Stomach smooth muscle (tissue), 2 donors: Measurements from ENCODE around the gene FIGLA.

Source experiments
- H3K27ac ChIP-seq: one replicate; pipeline ENCODE4 v1.7.0; 2013; ENCODE audit warnings: mild to moderate bottlenecking, low read length, inconsistent platforms
- H3K27me3 ChIP-seq, 2 donors: one replicate each; pipeline ENCODE4 v1.7.0; 2013; ENCODE audit warnings: low read length in 2 of 2; ENCODE audit not compliant: insufficient read depth in 2 of 2, control insufficient read depth in 1 of 2
- H3K36me3 ChIP-seq, 2 donors: one replicate each; pipeline ENCODE4 v1.7.0; 2013; ENCODE audit warnings: low read length in 2 of 2; ENCODE audit not compliant: control insufficient read depth in 2 of 2, insufficient read depth in 2 of 2
- H3K4me1 ChIP-seq: one replicate; pipeline ENCODE4 v1.7.0; 2013; ENCODE audit warnings: low read length; ENCODE audit not compliant: control insufficient read depth, insufficient read depth
- H3K4me3 ChIP-seq, 2 donors: one replicate each; pipeline ENCODE4 v1.7.0; 2013; ENCODE audit warnings: low read length in 2 of 2
- H3K9ac ChIP-seq, 2 donors: one replicate each; pipeline ENCODE4 v1.7.0; 2013; ENCODE audit warnings: low read length in 2 of 2, mild to moderate bottlenecking in 1 of 2
- H3K9me3 ChIP-seq, 2 donors: one replicate each; pipeline ENCODE4 v1.7.0; 2013; ENCODE audit warnings: low read length in 2 of 2; ENCODE audit not compliant: control insufficient read depth in 2 of 2
- donor health status: healthy.
- donor health status: Pancreatic carcinoma.

Gene FIGLA

DNA sequence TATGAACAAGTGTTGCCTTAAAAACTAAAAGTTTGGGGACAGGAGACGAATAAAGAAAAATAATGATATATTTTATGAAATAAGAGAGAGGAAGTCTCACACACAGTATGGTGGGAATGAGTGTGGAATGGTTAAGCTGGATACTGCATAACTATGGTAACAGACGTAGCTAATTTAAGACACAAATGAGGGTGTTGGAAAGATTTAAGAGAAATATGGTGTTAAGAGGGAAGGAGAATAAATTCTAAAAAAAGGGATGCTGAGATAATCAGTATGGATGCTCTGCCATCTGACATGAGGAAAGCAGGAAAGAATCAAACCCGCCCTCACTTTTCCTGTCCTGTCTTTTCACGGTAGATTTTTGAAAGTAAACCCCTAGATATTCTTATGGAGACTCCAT, 33.1 kb downstream of the FIGLA start:
- no peaks in the 10 kb centered on the region for H3K36me3 ChIP-seq
- no peak overlapping the region for H3K9ac ChIP-seq
- no peaks in the 10 kb centered on the region for H3K4me1 ChIP-seq
- H3K9me3 ChIP-seq: no peaks in the 10 kb centered on the region
- H3K27me3 ChIP-seq: peaks cover 0 to 8% of the 10 kb centered on the region in 2 donors
- H3K4me3 ChIP-seq: no peak overlapping the region
- no peak overlapping the region for H3K27ac ChIP-seq

DNA sequence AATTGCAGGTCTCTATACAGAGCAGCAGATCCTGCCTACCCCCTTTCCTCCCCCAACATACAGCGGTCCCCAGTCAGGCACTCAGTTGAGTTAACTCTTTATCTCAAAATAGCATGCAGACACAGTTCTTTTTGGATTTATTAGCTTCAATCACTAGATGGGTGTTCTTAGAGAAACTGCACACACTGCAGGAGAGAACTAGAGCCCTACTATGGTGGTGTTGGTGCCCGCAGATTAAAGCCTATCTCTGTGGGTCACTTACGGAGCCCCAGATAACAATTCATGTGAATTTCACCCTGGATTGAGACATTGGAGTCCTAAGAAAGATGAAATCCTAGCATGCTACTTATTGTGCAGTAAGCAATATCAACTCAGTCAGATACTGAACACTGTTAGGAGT, 34.3 kb downstream of the FIGLA start:
- Histone ChIP-seq H3K9me3 (no peaks in the 10 kb centered on the region), H3K4me3 (no peak overlapping the region), H3K36me3 (no peaks in the 10 kb centered on the region), H3K27me3 (peaks cover 0 to 8% of the 10 kb centered on the region in 2 donors), H3K4me1 (no peaks in the 10 kb centered on the region), H3K27ac (no peak overlapping the region), H3K9ac (no peak overlapping the region)

DNA sequence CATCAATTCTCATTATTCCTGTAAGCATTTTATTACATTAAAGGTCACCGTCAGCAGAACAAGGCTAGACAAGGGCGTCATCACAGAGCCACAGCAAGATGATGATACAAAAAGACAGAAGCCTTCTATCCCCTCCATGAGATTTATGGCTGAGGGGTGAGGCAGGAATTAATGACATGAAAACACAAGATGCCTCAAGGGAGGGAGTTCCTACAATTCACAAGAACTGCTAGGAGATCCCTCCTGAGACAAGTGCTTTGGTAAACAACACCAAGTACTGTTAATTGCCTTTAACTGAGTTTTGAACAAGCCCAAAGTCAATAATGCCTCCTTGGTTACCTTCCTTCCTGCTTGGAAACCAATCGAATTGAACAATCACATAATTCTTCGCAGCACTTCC, 36.5 kb downstream of the FIGLA start:
- no peak overlapping the region for H3K27ac ChIP-seq

DNA sequence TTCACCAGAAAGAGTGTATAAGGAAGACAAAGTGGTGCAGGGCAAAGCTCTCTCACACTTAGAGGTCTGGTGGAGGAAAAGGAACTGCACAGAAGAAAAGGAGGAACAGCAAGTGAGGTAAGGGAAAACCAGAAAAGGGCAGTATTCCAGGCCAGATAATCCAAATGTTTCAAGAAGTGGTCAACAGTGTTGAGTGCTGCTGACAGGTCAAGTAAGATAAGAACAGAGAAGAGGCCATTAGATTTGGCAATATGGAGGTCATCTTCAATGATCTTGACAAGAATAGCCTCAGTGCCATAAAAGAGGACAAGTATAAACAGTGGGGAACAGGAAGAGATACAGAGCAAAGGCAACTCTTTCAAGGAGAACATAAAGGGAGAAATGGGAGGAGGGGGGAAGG, 37.4 kb downstream of the FIGLA start:
- peaks cover 0 to 11% of the 10 kb centered on the region in 2 donors for H3K27me3 ChIP-seq
- H3K4me1 ChIP-seq: no peaks in the 10 kb centered on the region
- H3K9ac ChIP-seq: no peak overlapping the region
- no peak overlapping the region for H3K27ac ChIP-seq
- no peaks in the 10 kb centered on the region for H3K36me3 ChIP-seq
- no peak overlapping the region for H3K4me3 ChIP-seq
- H3K9me3 ChIP-seq: no peaks in the 10 kb centered on the region

More for the DNA sequence above, 36.5 kb downstream of the FIGLA start:
- no peak overlapping the region for H3K4me3 ChIP-seq
- H3K9ac ChIP-seq: no peak overlapping the region
- no peaks in the 10 kb centered on the region for H3K36me3 ChIP-seq
- H3K9me3 ChIP-seq: no peaks in the 10 kb centered on the region
- H3K4me1 ChIP-seq: no peaks in the 10 kb centered on the region
- peaks cover 0 to 8% of the 10 kb centered on the region in 2 donors for H3K27me3 ChIP-seq

DNA sequence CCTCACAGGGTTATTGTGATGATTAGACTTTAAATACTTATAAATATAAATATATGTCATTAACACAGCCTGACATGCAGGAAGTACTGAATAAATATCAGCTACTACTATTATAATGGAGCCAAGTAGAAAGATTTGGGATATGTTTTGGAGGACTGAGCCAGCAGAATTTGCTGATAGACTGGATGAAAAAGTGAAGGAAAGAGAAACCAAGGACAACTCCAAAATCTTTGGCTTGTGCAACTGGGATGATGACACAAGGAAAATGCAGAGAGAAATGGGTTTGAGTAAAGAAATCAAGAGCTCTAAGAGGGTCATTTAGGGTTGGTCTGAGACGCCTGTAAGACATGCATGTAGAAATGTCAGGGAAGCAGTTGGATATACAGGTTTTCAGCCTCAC, 38.0 kb downstream of the FIGLA start:
- Histone ChIP-seq H3K9ac (no peak overlapping the region), H3K27ac (no peak overlapping the region), H3K36me3 (no peaks in the 10 kb centered on the region), H3K4me1 (no peaks in the 10 kb centered on the region), H3K9me3 (no peaks in the 10 kb centered on the region), H3K27me3 (peaks cover 0 to 12% of the 10 kb centered on the region in 2 donors), H3K4me3 (no peak overlapping the region)

DNA sequence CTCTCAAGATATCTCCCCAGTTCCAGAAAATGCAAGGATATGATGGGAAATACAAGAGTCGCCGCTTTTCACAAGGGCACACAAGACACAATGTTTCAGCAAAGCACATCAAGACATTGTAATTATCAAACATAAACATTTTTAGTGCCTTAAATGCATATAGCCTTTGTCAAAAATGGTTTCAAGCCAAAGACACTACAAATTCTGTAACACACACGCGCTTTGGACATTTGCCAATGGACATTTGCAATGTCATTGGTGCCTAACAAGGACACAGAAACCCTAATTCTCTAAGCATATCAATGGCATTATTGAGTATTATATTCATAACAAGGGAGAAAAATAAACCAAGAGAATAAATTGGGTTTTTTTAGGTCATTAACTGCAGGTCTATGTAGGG, 38.6 kb downstream of the FIGLA start:
- no peaks in the 10 kb centered on the region for H3K4me1 ChIP-seq
- no peak overlapping the region for H3K27ac ChIP-seq
- no peaks in the 10 kb centered on the region for H3K36me3 ChIP-seq
- peaks cover 0 to 12% of the 10 kb centered on the region in 2 donors for H3K27me3 ChIP-seq
- no peak overlapping the region for H3K4me3 ChIP-seq
- no peaks in the 10 kb centered on the region for H3K9me3 ChIP-seq
- H3K9ac ChIP-seq: no peak overlapping the region

DNA sequence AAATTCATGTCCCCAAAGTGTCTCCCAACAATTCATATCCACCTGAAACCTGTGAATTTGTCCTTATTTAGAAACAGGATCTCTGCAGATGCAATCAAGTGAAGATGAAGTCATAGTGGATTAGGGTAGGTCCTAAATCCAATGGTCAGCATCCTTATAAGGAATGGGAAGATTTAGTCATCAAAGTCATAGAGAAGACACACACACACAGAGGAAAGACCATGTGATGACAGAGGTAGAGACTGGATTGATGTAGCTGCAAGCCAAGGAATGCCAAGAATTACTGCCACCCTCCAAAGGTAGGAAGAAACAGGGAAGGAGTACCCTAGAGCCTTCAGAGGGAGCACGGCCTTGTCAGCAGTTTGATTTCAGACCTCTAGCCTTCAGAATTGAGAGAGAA, 40.1 kb downstream of the FIGLA start:
- H3K36me3 ChIP-seq: no peaks in the 10 kb centered on the region
- no peak overlapping the region for H3K27ac ChIP-seq
- no peak overlapping the region for H3K9ac ChIP-seq
- H3K27me3 ChIP-seq: peaks cover 0 to 11% of the 10 kb centered on the region in 2 donors
- H3K9me3 ChIP-seq: no peaks in the 10 kb centered on the region
- no peaks in the 10 kb centered on the region for H3K4me1 ChIP-seq
- no peak overlapping the region for H3K4me3 ChIP-seq

DNA sequence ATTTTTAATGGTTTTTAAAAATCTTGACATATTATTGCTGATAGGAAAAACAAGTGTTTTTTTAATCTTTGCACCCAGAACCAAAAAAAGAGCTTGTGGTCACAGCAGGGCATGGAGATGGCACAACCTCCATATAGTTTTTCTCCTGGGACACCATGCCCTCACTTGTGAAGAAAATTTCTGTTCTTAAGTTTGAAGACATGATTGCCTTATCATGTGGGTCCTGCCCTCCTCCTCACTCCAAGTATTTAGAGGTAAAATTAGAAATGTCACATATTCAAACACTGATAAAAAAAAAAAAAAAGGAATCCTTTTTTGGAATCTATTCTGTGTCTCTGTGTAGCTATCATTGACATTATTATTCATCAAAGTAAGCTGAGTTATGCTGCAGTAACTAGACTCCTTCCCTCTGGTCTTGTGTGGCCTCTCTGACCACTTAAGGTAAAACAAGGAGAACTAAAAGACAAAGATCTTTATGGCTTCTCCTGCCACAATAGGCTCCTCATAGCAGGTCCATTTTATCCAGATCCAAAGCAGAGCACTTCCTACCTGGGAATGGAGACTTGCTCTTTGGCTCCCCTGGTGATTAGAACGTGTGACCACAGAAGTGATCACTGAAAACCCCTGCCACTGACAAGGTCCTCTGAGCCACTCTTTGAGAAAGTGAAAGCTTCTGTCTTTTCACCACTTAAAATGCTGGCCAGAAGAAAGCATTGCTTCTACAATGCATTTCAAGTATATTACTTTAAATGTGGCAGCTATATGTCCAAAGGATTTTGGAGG, 42.2 kb downstream of the FIGLA start:
- H3K36me3 ChIP-seq: no peaks in the 10 kb centered on the region
- H3K9me3 ChIP-seq: no peaks in the 10 kb centered on the region
- no peak overlapping the region for H3K27ac ChIP-seq
- no peaks in the 10 kb centered on the region for H3K4me1 ChIP-seq
- no peak overlapping the region for H3K9ac ChIP-seq
- H3K27me3 ChIP-seq: peaks cover 0 to 4% of the 10 kb centered on the region in 2 donors
- H3K4me3 ChIP-seq: no peak overlapping the region

DNA sequence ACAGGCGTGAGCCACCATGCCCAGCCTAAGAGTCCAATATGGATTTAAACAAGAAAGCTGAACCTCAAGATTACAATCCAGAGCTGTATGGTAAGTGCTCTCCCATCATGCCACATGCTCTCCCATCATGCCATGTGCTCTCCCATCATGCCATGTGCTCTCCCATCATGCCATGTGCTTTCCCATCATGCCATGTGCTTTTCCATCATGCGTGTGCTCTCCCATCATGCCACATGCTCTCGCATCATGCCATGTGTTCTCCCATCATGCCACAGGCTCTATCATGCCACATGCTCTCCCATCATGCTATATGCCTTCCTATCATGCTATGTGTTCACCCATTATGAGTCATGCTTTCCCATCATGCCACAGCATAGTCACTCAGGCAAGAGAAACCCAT, 43.2 kb downstream of the FIGLA start:
- Histone ChIP-seq H3K4me3 (no peak overlapping the region), H3K9me3 (no peaks in the 10 kb centered on the region), H3K27me3 (peaks cover 0 to 4% of the 10 kb centered on the region in 2 donors), H3K4me1 (no peaks in the 10 kb centered on the region), H3K27ac (no peak overlapping the region), H3K9ac (no peak overlapping the region), H3K36me3 (no peaks in the 10 kb centered on the region)

DNA sequence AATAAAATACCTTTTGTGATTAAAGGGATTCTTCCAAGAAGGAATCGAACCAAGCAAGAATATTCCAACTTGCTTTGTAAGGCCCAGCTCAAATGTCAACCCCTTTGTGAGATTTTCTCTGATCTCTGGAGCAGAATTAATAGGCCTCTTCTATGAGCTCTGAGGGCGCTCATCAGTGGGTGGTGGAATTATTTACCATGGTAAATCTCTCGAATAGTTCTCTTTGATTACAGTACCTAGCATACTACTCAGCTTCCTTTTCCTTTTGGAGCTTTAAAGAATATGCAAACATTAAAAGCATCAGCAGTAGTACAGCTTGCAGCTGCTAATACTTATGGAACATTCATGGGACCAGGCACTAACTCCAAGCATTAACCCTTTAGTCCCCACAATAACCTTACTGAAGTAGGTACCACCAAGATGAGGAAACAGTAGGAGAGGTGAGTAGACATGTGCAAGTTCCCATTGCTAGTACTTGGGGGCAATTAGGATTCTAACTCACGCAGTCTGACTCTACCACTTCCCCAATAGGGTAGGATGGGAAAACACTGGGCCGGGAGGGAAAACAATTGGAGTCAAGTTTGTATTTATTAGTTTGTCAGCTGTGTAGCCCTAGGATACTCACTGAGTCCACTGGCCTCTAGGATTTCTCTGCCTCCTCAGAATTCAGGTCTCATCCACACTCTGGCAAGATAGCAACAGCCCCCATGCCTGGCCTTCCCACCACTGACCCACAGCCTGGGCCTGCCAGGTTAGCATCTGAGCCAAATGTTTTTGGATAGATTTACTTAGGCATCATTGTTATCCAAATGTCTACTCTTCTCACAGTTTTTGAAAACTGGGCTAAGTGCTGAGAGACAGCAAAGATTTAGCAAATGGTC, 44.1 kb downstream of the FIGLA start:
- H3K36me3 ChIP-seq: no peaks in the 10 kb centered on the region
- no peaks in the 10 kb centered on the region for H3K9me3 ChIP-seq
- no peak overlapping the region for H3K27ac ChIP-seq
- H3K4me1 ChIP-seq: no peaks in the 10 kb centered on the region
- H3K9ac ChIP-seq: no peak overlapping the region
- H3K27me3 ChIP-seq: peaks cover 0 to 4% of the 10 kb centered on the region in 2 donors
- no peak overlapping the region for H3K4me3 ChIP-seq
